Upper lobe of right lung (tissue), 1 donor: ENCODE results near the gene FOLR1. TPM values are rescaled to one million over a fixed set of nuclear protein-coding genes. Genes with fewer than 3 reads are reported as not detected.
A peak's percentile ranks its signal among the peaks of the same experiment; 100 is the strongest.
"Not testable (repeated sequence)": the region's sequence is repeated elsewhere in the genome, so short reads cannot be mapped to it uniquely, and the experiment has no call there.

Source experiments
- ATAC-seq: fragments of 200-7000 bp; cut with Tn5 transposase; one replicate; pipeline ENCODE4 v1.9.1; 2020; ENCODE audit warnings: mild to moderate bottlenecking, moderate library complexity
- DNase-seq: peaks from one replicate; pipeline ENCODE4 v3.0.0-alpha.2; 2020
- H3K27ac ChIP-seq: fragments of 200-600 bp; one replicate; pipeline ENCODE4 v1.8.0; 2022
- H3K27me3 ChIP-seq: fragments of 200-600 bp; one replicate; pipeline ENCODE4 v1.8.0; 2022; ENCODE audit warnings: mild to moderate bottlenecking
- H3K36me3 ChIP-seq: fragments of 200-600 bp; one replicate; pipeline ENCODE4 v1.8.0; 2022
- H3K4me1 ChIP-seq: fragments of 200-600 bp; one replicate; pipeline ENCODE4 v1.8.0; 2022
- H3K4me3 ChIP-seq: fragments of 200-600 bp; one replicate; pipeline ENCODE4 v1.8.0; 2022; ENCODE audit warnings: mild to moderate bottlenecking
- H3K9me3 ChIP-seq: fragments of 200-600 bp; one replicate; pipeline ENCODE4 v1.8.0; 2022
- CTCF ChIP-seq: fragments of 200-600 bp; IDR thresholded peaks from one replicate; pipeline ENCODE4 v1.8.0; 2022; ENCODE audit warnings: antibody characterized with exemption
- intact Hi-C: fragments of 100-400 bp; cut with DNase I; formaldehyde crosslinking; loops from one replicate; pipeline ENCODE4 v1.11.0; 2022
- total RNA-seq: library from RNA; stranded (reverse); fragmentation: NEBNext Ultra II Directional; extraction: Animal tissue kit (Norgen Biotek cat#: 25700); gene quantifications from one replicate; pipeline ENCODE4 v1.2.1, GENCODE V29; 2021
- donor health status: DM: no; HTN: yes; CAD: no; lungs with severe emphysema.

The FOLR1 gene
- total RNA-seq, 1 donor from 2014 or later = 163 TPM

- Histone ChIP-seq H3K4me1 (no peaks in the 10 kb centered on the region), H3K27ac (no peak overlapping the region), H3K9me3 (no peaks in the 10 kb centered on the region), H3K36me3 (no peaks in the 10 kb centered on the region), H3K4me3 (no peak overlapping the region), H3K27me3 (no peaks in the 10 kb centered on the region)
- intact Hi-C loops = no loop called here
- no peak for DNase-seq
- TF ChIP-seq CTCF = no peak
- no peak for ATAC-seq
These were observed 18.6 kb upstream of the FOLR1 start for GRCh38 chr11:72173291-72173690.

- no peak for TF ChIP-seq CTCF
- DNase-seq (no peak), ATAC-seq (no peak)
- H3K9me3 ChIP-seq = no peaks in the 10 kb centered on the region
- no peak overlapping the region for H3K4me3 ChIP-seq
- intact Hi-C loops = no loop called here
- H3K27me3 ChIP-seq = no peaks in the 10 kb centered on the region
- no peaks in the 10 kb centered on the region for H3K4me1 ChIP-seq
- no peaks in the 10 kb centered on the region for H3K36me3 ChIP-seq
- no peak overlapping the region for H3K27ac ChIP-seq
These were observed 17.5 kb upstream of the FOLR1 start for GRCh38 chr11:72174302-72175070.

GRCh38 chr11:72177656-72178055 lies 14.3 kb upstream of the FOLR1 start:
- Histone ChIP-seq H3K27ac (no peak overlapping the region), H3K4me3 (no peak overlapping the region), H3K9me3 (no peaks in the 10 kb centered on the region), H3K4me1 (no peaks in the 10 kb centered on the region), H3K36me3 (no peaks in the 10 kb centered on the region), H3K27me3 (no peaks in the 10 kb centered on the region)
- ATAC-seq (no peak), DNase-seq (no peak)
- no peak for TF ChIP-seq CTCF
- intact Hi-C loops = no loop called here

- Histone ChIP-seq H3K27me3 (no peaks in the 10 kb centered on the region), H3K9me3 (no peaks in the 10 kb centered on the region), H3K27ac (no peak overlapping the region), H3K4me1 (peaks cover 4% of the 10 kb centered on the region), H3K4me3 (no peak overlapping the region), H3K36me3 (no peaks in the 10 kb centered on the region)
- intact Hi-C loops = no loop called here
- ATAC-seq (no peak), DNase-seq (no peak)
- TF ChIP-seq CTCF = no peak
These were observed 12.7 kb upstream of the FOLR1 start for GRCh38 chr11:72179049-72179803.

- Histone ChIP-seq H3K36me3 (no peaks in the 10 kb centered on the region), H3K4me1 (peaks cover 4% of the 10 kb centered on the region), H3K27me3 (no peaks in the 10 kb centered on the region), H3K4me3 (no peak overlapping the region), H3K9me3 (no peaks in the 10 kb centered on the region), H3K27ac (no peak overlapping the region)
- no peak for TF ChIP-seq CTCF
- DNase-seq = no peak
- intact Hi-C loops = no loop called here
- no peak for ATAC-seq
These were observed 12.0 kb upstream of the FOLR1 start for GRCh38 chr11:72179804-72180396.

GRCh38 chr11:72180892-72181552 lies 10.9 kb upstream of the FOLR1 start:
- H3K4me1 ChIP-seq, H3K27me3 ChIP-seq, H3K9me3 ChIP-seq, H3K27ac ChIP-seq, intact Hi-C loops, H3K36me3 ChIP-seq, H3K4me3 ChIP-seq, DNase-seq: not testable (repeated sequence)
- ATAC-seq = peak; percentile 2

GRCh38 chr11:72181553-72181958 lies 10.4 kb upstream of the FOLR1 start:
- ATAC-seq (peak; percentile 53), DNase-seq (peak; percentile 22)
- H3K27ac ChIP-seq, H3K36me3 ChIP-seq, intact Hi-C loops, H3K4me3 ChIP-seq, H3K27me3 ChIP-seq, H3K9me3 ChIP-seq, H3K4me1 ChIP-seq: not testable (repeated sequence)
